Type B pancreatic cell (in vitro differentiated cells): ENCODE measurements around the gene DNM2. TPM values are rescaled to one million over a fixed set of nuclear protein-coding genes. Genes with fewer than 3 reads are reported as not detected.
A peak's percentile ranks its signal among the peaks of the same experiment; 100 is the strongest.

Source experiments
- DNase-seq: peaks from one replicate; pipeline ENCODE4 v3.0.0; 2021; ENCODE audit warnings: mixed read lengths; ENCODE audit not compliant: unreplicated experiment; ENCODE audit errors: extremely low spot score
- H3K27ac Mint-ChIP-seq: 2 replicates; pipeline ENCODE4 v1.8.0; 2021; ENCODE audit warnings: mild to moderate bottlenecking, mixed read lengths
- H3K27me3 Mint-ChIP-seq: 2 replicates; pipeline ENCODE4 v1.8.0; 2021; ENCODE audit warnings: mixed read lengths
- H3K36me3 Mint-ChIP-seq: 2 replicates; pipeline ENCODE4 v1.8.0; 2021; ENCODE audit warnings: mixed read lengths
- H3K4me1 Mint-ChIP-seq: one replicate; pipeline ENCODE4 v1.8.0; 2021; ENCODE audit warnings: mixed read lengths; ENCODE audit not compliant: unreplicated experiment
- H3K4me3 Mint-ChIP-seq: 2 replicates; pipeline ENCODE4 v1.8.0; 2021; ENCODE audit warnings: mild to moderate bottlenecking, mixed read lengths
- H3K9me3 Mint-ChIP-seq: 2 replicates; pipeline ENCODE4 v1.8.0; 2021; ENCODE audit warnings: mixed read lengths
- total RNA-seq: library from RNA; stranded (reverse); gene quantifications from 2 replicates; pipeline ENCODE4 v1.2.1, GENCODE V29; 2021; ENCODE audit warnings: low replicate concordance
- TF ChIP-seq, protein P1 (sequence below): fragments of 200-600 bp; sonication (generic); conservative IDR thresholded peaks from 2 replicates; pipeline ENCODE4 v1.5.0; 2021; ENCODE audit warnings: antibody characterized with exemption, mild to moderate bottlenecking

DNM2 gene
- total RNA-seq, 1 donor from 2014 or later, result 119 TPM

DNA sequence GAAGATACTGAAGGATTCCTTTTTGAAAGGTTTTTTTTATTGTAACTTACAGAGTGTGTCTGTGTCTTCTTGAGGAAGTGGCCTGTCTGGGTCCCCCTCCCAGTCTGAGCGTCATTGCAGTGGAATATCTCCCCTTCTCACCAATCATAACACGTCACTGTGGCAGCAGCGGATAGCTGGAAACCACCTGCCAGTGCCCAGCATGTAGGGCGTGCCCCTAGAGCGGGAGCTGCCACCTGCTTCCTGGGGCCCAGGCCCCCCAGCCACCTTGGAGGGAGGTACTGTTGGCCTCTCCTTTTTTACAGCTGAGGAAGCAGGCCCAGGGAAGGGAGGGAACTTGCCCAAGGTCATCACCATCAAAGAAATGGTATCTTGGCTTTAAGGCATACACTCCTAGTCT is 4.6 kb upstream of the DNM2 start:
- Mint-ChIP-seq H3K9me3 (no peaks in the 10 kb centered on the region), H3K36me3 (peaks cover 3% of the 10 kb centered on the region), H3K4me3 (no peak overlapping the region), H3K27me3 (no peaks in the 10 kb centered on the region), H3K4me1 (peaks cover 4% of the 10 kb centered on the region), H3K27ac (peak overlapping the region; percentile 72)
- TF ChIP-seq, protein P1, sequence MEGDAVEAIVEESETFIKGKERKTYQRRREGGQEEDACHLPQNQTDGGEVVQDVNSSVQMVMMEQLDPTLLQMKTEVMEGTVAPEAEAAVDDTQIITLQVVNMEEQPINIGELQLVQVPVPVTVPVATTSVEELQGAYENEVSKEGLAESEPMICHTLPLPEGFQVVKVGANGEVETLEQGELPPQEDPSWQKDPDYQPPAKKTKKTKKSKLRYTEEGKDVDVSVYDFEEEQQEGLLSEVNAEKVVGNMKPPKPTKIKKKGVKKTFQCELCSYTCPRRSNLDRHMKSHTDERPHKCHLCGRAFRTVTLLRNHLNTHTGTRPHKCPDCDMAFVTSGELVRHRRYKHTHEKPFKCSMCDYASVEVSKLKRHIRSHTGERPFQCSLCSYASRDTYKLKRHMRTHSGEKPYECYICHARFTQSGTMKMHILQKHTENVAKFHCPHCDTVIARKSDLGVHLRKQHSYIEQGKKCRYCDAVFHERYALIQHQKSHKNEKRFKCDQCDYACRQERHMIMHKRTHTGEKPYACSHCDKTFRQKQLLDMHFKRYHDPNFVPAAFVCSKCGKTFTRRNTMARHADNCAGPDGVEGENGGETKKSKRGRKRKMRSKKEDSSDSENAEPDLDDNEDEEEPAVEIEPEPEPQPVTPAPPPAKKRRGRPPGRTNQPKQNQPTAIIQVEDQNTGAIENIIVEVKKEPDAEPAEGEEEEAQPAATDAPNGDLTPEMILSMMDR, result no peak
- DNase-seq, result no peak

DNA sequence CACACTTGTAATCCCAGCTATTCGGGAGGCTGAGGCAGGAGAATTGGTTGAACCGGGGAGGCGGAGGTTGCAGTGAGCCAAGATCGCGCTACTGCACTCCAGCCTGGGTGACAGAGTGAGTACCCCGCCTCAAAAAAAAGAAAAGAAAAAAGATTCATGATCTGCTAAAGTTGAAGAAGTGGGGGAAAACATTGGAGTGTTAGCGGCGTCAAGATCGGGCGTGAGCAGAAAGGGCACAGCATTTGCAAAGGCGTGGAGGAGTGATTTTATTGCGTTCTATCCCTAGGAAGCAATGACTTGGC is 874 bp upstream of the DNM2 start:
- DNase-seq, result no peak
- Mint-ChIP-seq H3K4me1 (peaks cover 12% of the 10 kb centered on the region), H3K36me3 (peaks cover 3% of the 10 kb centered on the region), H3K27ac (peak overlapping the region; percentile 88), H3K4me3 (peak overlapping the region; percentile 91), H3K27me3 (no peaks in the 10 kb centered on the region), H3K9me3 (no peaks in the 10 kb centered on the region)
- TF ChIP-seq, protein P1, result no peak

DNA sequence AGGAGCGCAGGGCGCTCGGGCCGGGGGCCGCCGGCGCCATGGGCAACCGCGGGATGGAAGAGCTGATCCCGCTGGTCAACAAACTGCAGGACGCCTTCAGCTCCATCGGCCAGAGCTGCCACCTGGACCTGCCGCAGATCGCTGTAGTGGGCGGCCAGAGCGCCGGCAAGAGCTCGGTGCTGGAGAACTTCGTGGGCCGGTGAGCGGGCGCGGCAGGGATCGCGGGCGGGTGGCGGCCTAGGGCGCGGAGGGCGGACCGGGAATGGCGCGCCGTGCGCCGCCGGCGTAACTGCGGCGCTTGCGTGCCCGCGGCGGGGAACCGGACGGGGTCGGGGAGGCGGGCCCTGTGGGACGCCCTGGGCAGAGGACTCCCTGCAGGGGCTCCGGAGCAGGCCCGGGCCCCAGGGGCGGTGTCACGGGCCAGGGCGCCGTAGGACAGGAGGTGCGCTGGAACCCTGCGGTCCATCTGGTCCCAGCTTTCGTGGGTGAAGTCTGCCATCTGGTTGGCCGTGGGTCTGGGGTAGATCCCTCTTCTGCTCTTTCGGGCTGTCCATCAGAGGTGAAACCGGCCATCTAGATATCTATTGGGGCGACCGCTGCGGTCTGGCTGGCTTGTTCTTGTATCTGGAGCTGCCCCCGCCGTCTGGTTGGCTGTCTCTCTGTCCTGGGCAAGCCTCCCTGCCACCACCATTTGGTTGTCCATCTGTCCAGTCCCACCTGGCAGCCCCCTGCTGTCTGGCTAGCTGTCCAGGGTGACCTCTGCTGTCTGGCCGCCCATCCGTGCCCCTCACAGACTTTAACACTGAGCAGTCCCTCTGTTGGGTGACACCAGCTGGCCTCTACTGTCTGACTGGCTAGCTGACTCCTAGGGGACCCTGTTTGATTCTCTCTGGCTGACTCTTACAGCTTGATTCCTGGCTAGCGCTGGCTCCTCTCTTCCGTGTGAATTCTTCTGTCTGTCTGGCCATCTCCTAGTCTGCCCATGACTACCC is 622 bp downstream of the DNM2 start:
- Mint-ChIP-seq H3K27me3 (no peaks in the 10 kb centered on the region), H3K9me3 (no peaks in the 10 kb centered on the region), H3K4me1 (peaks cover 12% of the 10 kb centered on the region), H3K36me3 (peaks cover 3% of the 10 kb centered on the region), H3K4me3 (peak overlapping the region; percentile 97), H3K27ac (peak overlapping the region; percentile 87)
- TF ChIP-seq, protein P1, result no peak
- no peak for DNase-seq

DNA sequence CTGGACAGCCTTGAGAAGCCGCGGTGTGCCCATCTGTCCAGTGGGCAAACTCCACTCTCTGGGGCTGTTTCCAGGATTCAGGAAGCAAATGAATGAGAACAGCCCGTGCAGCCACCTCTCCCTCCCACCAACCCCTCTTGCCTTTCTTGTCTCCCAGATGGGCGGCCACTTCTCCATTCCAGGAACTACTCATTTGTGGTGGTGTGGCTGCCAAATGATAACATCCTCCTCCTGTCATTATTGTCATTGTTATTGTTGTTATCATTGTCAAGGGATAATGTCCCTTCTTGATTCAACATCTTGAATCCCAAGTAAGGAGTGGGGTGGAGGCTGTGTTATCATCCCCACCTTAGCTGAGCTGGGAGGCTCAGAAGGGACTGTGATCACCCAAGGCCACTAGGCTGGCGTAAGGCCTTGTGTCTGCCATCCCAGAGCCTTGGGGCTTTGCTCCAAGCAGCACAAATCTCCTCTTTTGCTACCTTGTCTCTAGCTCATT is 1.6 kb downstream of the DNM2 start:
- peaks cover 3% of the 10 kb centered on the region for H3K36me3 Mint-ChIP-seq
- TF ChIP-seq, protein P1, result no peak
- peak overlapping the region; percentile 81 for H3K27ac Mint-ChIP-seq
- peaks cover 17% of the 10 kb centered on the region for H3K4me1 Mint-ChIP-seq
- no peaks in the 10 kb centered on the region for H3K9me3 Mint-ChIP-seq
- peak overlapping the region; percentile 97 for H3K4me3 Mint-ChIP-seq
- H3K27me3 Mint-ChIP-seq, result no peaks in the 10 kb centered on the region
- DNase-seq, result no peak

GRCh38 chr19:10720607-10721125 is 2.8 kb downstream of the DNM2 start:
- TF ChIP-seq, protein P1, result no peak
- Mint-ChIP-seq H3K27ac (no peak overlapping the region), H3K4me3 (peak overlapping the region; percentile 45), H3K9me3 (no peaks in the 10 kb centered on the region), H3K36me3 (peaks cover 3% of the 10 kb centered on the region), H3K4me1 (peaks cover 22% of the 10 kb centered on the region), H3K27me3 (no peaks in the 10 kb centered on the region)
- DNase-seq, result no peak
